Endodermal cell (in vitro differentiated cells): Measurements from ENCODE around the gene LZTR1. TPM values are rescaled to one million over a fixed set of nuclear protein-coding genes. Genes with fewer than 3 reads are reported as not detected.

Experiments used
- microRNA-seq: library from miRNA; unstranded; fragments of <30 nt; microRNA quantifications from one replicate; pipeline ENCODE4 v1.2.0, GENCODE V29; 2020; ENCODE audit warnings: borderline microRNAs expressed
- total RNA-seq, 2 donors: library from RNA; stranded (reverse); fragmentation: NEBNext Ultra II Directional in 1 of 2; extraction: Animal tissue kit (Norgen Biotek cat#: 25700) in 1 of 2; gene quantifications; 2 replicates in 1 of 2; 3 replicates in 1 of 2; pipeline ENCODE4 v1.2.1, GENCODE V29; 2021

LZTR1 gene
- total RNA-seq, 2 donors from 2014 or later: 56.5 to 73.2 TPM

Small RNAs within 50 kb of the gene (microRNA-seq; reads per million reads assigned to microRNA genes)
- gene MIR649: not detected

Other genes with a start within 250 kb of the LZTR1 start
- gene SERPIND1, start 208.2 kb upstream of the LZTR1 start, total RNA-seq: not detected
- gene PI4KA, start 123.5 kb upstream of the LZTR1 start, total RNA-seq: 10 to 100 TPM; 49.0 to 62.0 TPM
- 10 to 100 TPM; 16.5 to 21.8 TPM for gene SNAP29, start 123.3 kb upstream of the LZTR1 start, total RNA-seq
- 100 to 1,000 TPM in 1 of 2 donors, 10 to 100 TPM in 1; 89.5 to 104 TPM for gene CRKL, start 64.9 kb upstream of the LZTR1 start, total RNA-seq
- 1 to 10 TPM; 1.8 to 2.7 TPM for gene AIFM3, start 15.0 kb upstream of the LZTR1 start, total RNA-seq
- 10 to 100 TPM; 16.6 to 19.6 TPM for gene THAP7, start 19.8 kb downstream of the LZTR1 start, total RNA-seq
- gene P2RX6, start 32.9 kb downstream of the LZTR1 start, total RNA-seq: 1 to 10 TPM in 1 of 2 donors, under 1 TPM in 1; 0.73 to 1.9 TPM
- under 1 TPM; 0.33 to 0.49 TPM for gene SLC7A4, start 50.3 kb downstream of the LZTR1 start, total RNA-seq
- gene LRRC74B, start 63.6 kb downstream of the LZTR1 start, total RNA-seq: not detected